DOHH2 (cell line): Measurements from ENCODE around the gene HIPK2.

Source experiments
- H3F3A ChIP-seq: fragments of 200-600 bp; sonication (generic), shearing (Covaris generic); 2 replicates; pipeline ENCODE4 v1.6.0; 2016; ENCODE audit warnings: antibody characterized with exemption, mild to moderate bottlenecking; ENCODE audit not compliant: control insufficient read depth, insufficient read depth
- H3K27ac ChIP-seq: fragments of 200-600 bp; sonication (generic); 2 replicates; pipeline ENCODE4 v1.5.1; 2014; ENCODE audit warnings: low read depth, mild to moderate bottlenecking, low read length, moderate library complexity
- H3K27me3 ChIP-seq: fragments of 200-600 bp; sonication (generic); 2 replicates; pipeline ENCODE4 v1.6.1; 2014; ENCODE audit warnings: mild to moderate bottlenecking, low read length, mixed read lengths; ENCODE audit not compliant: control insufficient read depth
- H3K36me3 ChIP-seq: fragments of 200-600 bp; sonication (generic); 2 replicates; pipeline ENCODE4 v1.6.1; 2014; ENCODE audit warnings: mild to moderate bottlenecking, low read length, moderate library complexity, mixed read lengths; ENCODE audit not compliant: control insufficient read depth
- H3K4me1 ChIP-seq: fragments of 200-600 bp; sonication (generic); 2 replicates; pipeline ENCODE4 v1.6.1; 2014; ENCODE audit warnings: mild to moderate bottlenecking, low read length, mixed read lengths; ENCODE audit not compliant: control insufficient read depth
- H3K4me2 ChIP-seq: fragments of 200-600 bp; sonication (generic); 2 replicates; pipeline ENCODE4 v1.6.0; 2014; ENCODE audit warnings: mild to moderate bottlenecking, low read length, moderate library complexity
- H3K4me3 ChIP-seq: fragments of 200-600 bp; sonication (generic); 2 replicates; pipeline ENCODE4 v1.5.1; 2014; ENCODE audit warnings: mild to moderate bottlenecking, low read length, mixed read lengths
- H3K79me2 ChIP-seq: fragments of 200-600 bp; sonication (generic); 2 replicates; pipeline ENCODE4 v1.6.1; 2014; ENCODE audit warnings: mild to moderate bottlenecking, low read length, mixed read lengths; ENCODE audit not compliant: control insufficient read depth
- H3K9me2 ChIP-seq: fragments of 200-600 bp; sonication (generic); replicated peaks from 2 replicates; pipeline ENCODE4 v1.6.1; 2014; ENCODE audit warnings: mild to moderate bottlenecking, low read length, mixed read lengths; ENCODE audit not compliant: control insufficient read depth
- H3K9me3 ChIP-seq: fragments of 200-600 bp; sonication (generic); 2 replicates; pipeline ENCODE4 v1.6.1; 2014; ENCODE audit warnings: antibody characterized with exemption, low read length, mixed read lengths; ENCODE audit not compliant: control insufficient read depth, insufficient read depth
- H4K20me1 ChIP-seq: fragments of 200-600 bp; sonication (generic); 2 replicates; pipeline ENCODE4 v1.6.0; 2014; ENCODE audit warnings: low read depth, mild to moderate bottlenecking, antibody characterized with exemption, low read length, moderate library complexity; ENCODE audit not compliant: control insufficient read depth, insufficient read depth
- EZH2phosphoT487 ChIP-seq: fragments of 200-600 bp; sonication (generic); IDR thresholded peaks from 2 replicates; pipeline ENCODE4 v1.6.1; 2017; ENCODE audit warnings: borderline replicate concordance, mild to moderate bottlenecking, antibody characterized with exemption, low read length, moderate library complexity, mixed read lengths
- TF ChIP-seq, protein P1 (sequence below): fragments of 200-600 bp; sonication (generic); IDR thresholded peaks from one replicate; pipeline ENCODE4 v1.5.1; 2014; ENCODE audit warnings: antibody characterized with exemption, mild to moderate bottlenecking, low read depth, low read length; ENCODE audit not compliant: poor library complexity, severe bottlenecking

HIPK2 gene

GRCh38 chr7:139746652-139747051, 31.1 kb downstream of the HIPK2 start:
- 0 out of 2 replicates have a peak, but pooled peaks cover 6% of the 10 kb centered on the region for H3K27me3 ChIP-seq
- no peaks in the 10 kb centered on the region for H3K9me3 ChIP-seq
- H3K4me2 ChIP-seq: no peak overlapping the region
- H3K9me2 ChIP-seq: no peaks in the 10 kb centered on the region
- H3K79me2 ChIP-seq: no peaks in the 10 kb centered on the region
- no peaks in the 10 kb centered on the region for H3K4me1 ChIP-seq
- H3K4me3 ChIP-seq: no peak overlapping the region
- H3K27ac ChIP-seq: no peak overlapping the region
- H4K20me1 ChIP-seq: no peaks in the 10 kb centered on the region
- no peaks in the 10 kb centered on the region for H3F3A ChIP-seq
- TF ChIP-seq, protein P1, sequence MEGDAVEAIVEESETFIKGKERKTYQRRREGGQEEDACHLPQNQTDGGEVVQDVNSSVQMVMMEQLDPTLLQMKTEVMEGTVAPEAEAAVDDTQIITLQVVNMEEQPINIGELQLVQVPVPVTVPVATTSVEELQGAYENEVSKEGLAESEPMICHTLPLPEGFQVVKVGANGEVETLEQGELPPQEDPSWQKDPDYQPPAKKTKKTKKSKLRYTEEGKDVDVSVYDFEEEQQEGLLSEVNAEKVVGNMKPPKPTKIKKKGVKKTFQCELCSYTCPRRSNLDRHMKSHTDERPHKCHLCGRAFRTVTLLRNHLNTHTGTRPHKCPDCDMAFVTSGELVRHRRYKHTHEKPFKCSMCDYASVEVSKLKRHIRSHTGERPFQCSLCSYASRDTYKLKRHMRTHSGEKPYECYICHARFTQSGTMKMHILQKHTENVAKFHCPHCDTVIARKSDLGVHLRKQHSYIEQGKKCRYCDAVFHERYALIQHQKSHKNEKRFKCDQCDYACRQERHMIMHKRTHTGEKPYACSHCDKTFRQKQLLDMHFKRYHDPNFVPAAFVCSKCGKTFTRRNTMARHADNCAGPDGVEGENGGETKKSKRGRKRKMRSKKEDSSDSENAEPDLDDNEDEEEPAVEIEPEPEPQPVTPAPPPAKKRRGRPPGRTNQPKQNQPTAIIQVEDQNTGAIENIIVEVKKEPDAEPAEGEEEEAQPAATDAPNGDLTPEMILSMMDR: no peak
- no peak for TF ChIP-seq EZH2phosphoT487
- H3K36me3 ChIP-seq: no peaks in the 10 kb centered on the region

- H3K9me2 ChIP-seq: no peaks in the 10 kb centered on the region
- no peak overlapping the region for H3K4me2 ChIP-seq
- TF ChIP-seq, protein P1: no peak
- TF ChIP-seq EZH2phosphoT487: no peak
- no peak overlapping the region for H3K4me3 ChIP-seq
- no peaks in the 10 kb centered on the region for H4K20me1 ChIP-seq
- H3K27me3 ChIP-seq: 0 out of 2 replicates have a peak, but pooled peaks cover 6% of the 10 kb centered on the region
- no peaks in the 10 kb centered on the region for H3K36me3 ChIP-seq
- no peak overlapping the region for H3K27ac ChIP-seq
- H3F3A ChIP-seq: no peaks in the 10 kb centered on the region
- H3K79me2 ChIP-seq: no peaks in the 10 kb centered on the region
- no peaks in the 10 kb centered on the region for H3K9me3 ChIP-seq
- no peaks in the 10 kb centered on the region for H3K4me1 ChIP-seq
These were observed 32.1 kb downstream of the HIPK2 start for GRCh38 chr7:139745678-139746143.

DNA sequence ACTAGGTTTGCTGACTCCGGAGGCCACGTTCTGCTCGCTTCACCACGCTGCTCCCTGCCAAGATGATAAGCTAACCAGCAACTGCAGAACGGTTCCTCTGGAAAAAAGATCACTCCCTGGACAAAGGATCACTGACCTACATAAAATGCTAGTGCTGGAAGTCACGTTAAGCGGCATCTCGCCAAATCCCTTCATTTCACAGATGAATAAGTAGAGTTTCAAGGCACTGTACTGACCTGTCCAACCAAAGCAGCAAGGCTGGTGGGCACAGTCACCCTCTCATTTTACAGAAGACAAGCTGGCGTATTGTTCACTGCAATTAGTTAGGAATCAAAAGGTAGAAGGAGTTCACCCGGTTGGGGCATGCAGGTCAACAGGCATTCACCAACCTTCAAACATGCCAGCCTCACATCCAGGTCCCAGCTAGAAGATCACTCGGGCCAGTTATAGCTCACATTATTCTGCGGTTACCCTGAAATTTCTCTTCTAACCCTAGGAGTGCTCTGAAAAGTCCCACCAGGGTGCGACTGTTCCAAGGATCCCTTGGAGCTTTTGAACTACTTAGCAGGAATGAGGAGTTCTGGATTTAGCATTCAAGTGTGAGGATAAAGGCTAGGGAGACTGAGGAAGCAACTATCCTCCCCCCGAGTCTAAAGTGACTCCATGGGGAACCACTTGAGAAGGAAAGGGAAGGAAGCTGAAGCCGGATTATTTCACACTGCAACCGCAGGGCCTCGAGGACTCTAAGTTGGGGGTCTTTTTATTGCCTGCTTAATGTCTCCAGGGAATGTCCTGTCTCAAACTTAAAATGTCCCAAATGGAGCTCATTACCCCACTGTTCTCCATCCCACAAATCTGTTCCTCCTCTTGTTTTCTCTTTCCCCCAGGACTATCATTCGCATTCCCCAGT, 32.8 kb downstream of the HIPK2 start:
- Histone ChIP-seq H3K9me3 (no peaks in the 10 kb centered on the region), H3K4me1 (no peaks in the 10 kb centered on the region), H3K27me3 (0 out of 2 replicates have a peak, but pooled peaks cover 6% of the 10 kb centered on the region), H3K9me2 (no peaks in the 10 kb centered on the region), H3K27ac (no peak overlapping the region), H3K4me3 (no peak overlapping the region), H3K4me2 (no peak overlapping the region), H3K79me2 (no peaks in the 10 kb centered on the region), H4K20me1 (no peaks in the 10 kb centered on the region), H3F3A (no peaks in the 10 kb centered on the region), H3K36me3 (no peaks in the 10 kb centered on the region)
- TF ChIP-seq, protein P1: no peak
- TF ChIP-seq EZH2phosphoT487: no peak
